NCI-H748 treated with DMSO at 0.1 percent for 48 hours (cell line): Measurements from ENCODE around the gene NEDD9.

Experiments
- DNase-seq: peaks from one replicate; lab custom pipeline; 2025; lab: John Stamatoyannopoulos, UW

The NEDD9 gene

GRCh38 chr6:11142296-11143027 lies 90.0 kb downstream of the NEDD9 start:
- DNase-seq, result no peak

GRCh38 chr6:11141295-11141694 lies 91.2 kb downstream of the NEDD9 start:
- no peak for DNase-seq

GRCh38 chr6:11140056-11140455 lies 92.4 kb downstream of the NEDD9 start:
- DNase-seq, result no peak

- DNase-seq, result no peak
These were observed 93.2 kb downstream of the NEDD9 start for GRCh38 chr6:11139051-11139960.

GRCh38 chr6:11136809-11137208 lies 95.7 kb downstream of the NEDD9 start:
- no peak for DNase-seq
